ENCODE results near the gene RPP21. TPM values are rescaled to one million over a fixed set of nuclear protein-coding genes. Genes with fewer than 3 reads are reported as not detected.

RPP21 gene
- total RNA-seq, 1 experiment from 2014 or later = 81.3 TPM

GRCh38 chr6:30327232-30327746 is 17.7 kb upstream of the RPP21 start:
- CTCF ChIA-PET = no interaction called here
- H3K9me3 ChIP-seq (ENCODE audit: control insufficient read depth, insufficient read depth, low read depth, low read length) = no peaks in the 10 kb centered on the region
- POLR2A ChIA-PET = no interaction called here
- TF ChIP-seq REST (IDR thresholded peaks at IDR 0.05; ENCODE audit: insufficient read depth in 1 of 2, low read depth in 2 of 2, low read length in 1 of 2) (no peak), SIN3A (IDR thresholded peaks at IDR 0.05; ENCODE audit: borderline replicate concordance, insufficient read depth, low read depth, low read length) (no peak), TCF7L2 (IDR thresholded peaks at IDR 0.05; ENCODE audit: low read depth, low read length) (no peak), POLR2AphosphoS5 (IDR thresholded peaks at IDR 0.05; ENCODE audit: low read depth, low read length) (no peak), CTCF (IDR thresholded peaks at IDR 0.05) (no peak)
- intact Hi-C loops (cut with micrococcal nuclease; ENCODE audit: unreplicated experiment) = no loop called here
- no TSS peak for BruUV-seq (replicated peaks)
- peak overlapping the region; percentile 94 for H3K27ac ChIP-seq (ENCODE audit: low read length)
- DNase-seq (ENCODE audit: low read depth, low spot score) (no peak), ATAC-seq (no peak)
- in situ Hi-C loops (cut with HindIII; ENCODE audit: low pct_unique_long_range_greater_than_20kb, low sequenced_read_pairs) = no loop called here
- peak overlapping the region; percentile 92 to 100 for H3K4me3 ChIP-seq (ENCODE audit: low read depth in 2 of 2, low read length in 2 of 2)
- H3K27me3 ChIP-seq (ENCODE audit: control insufficient read depth, insufficient read depth, low read length) = no peaks in the 10 kb centered on the region
- H3K36me3 ChIP-seq (ENCODE audit: control insufficient read depth, insufficient read depth, low read length) = peaks cover 5% of the 10 kb centered on the region; the same call in 1 of the 2 replicates
- H3K4me1 ChIP-seq (ENCODE audit: control insufficient read depth, insufficient read depth, low read length) = peaks cover 16% of the 10 kb centered on the region

- H3K9me3 ChIP-seq (ENCODE audit: control insufficient read depth, insufficient read depth, low read depth, low read length) = no peaks in the 10 kb centered on the region
- H3K27me3 ChIP-seq (ENCODE audit: control insufficient read depth, insufficient read depth, low read length) = no peaks in the 10 kb centered on the region
- intact Hi-C loops (cut with micrococcal nuclease; ENCODE audit: unreplicated experiment) (no loop called here), in situ Hi-C loops (cut with HindIII; ENCODE audit: low pct_unique_long_range_greater_than_20kb, low sequenced_read_pairs) (no loop called here)
- BruUV-seq (replicated peaks) = no TSS peak
- H3K4me1 ChIP-seq (ENCODE audit: control insufficient read depth, insufficient read depth, low read length) = peaks cover 12% of the 10 kb centered on the region
- ChIA-PET POLR2A (interaction anchor here (0.5 kb wide), 1 partner anchor 49 kb away, joined by 9 read pairs; no protein-coding TSS in a partner anchor), CTCF (interaction anchor here (0.7 kb wide), 1 partner anchor 109 kb away, joined by 4 read pairs; no protein-coding TSS in a partner anchor)
- no peak overlapping the region for H3K4me3 ChIP-seq (ENCODE audit: low read depth in 2 of 2, low read length in 2 of 2)
- no peak for TF ChIP-seq TCF7L2 (IDR thresholded peaks at IDR 0.05; ENCODE audit: low read depth, low read length)
- no peak for TF ChIP-seq CTCF (IDR thresholded peaks at IDR 0.05)
- no peak for TF ChIP-seq POLR2AphosphoS5 (IDR thresholded peaks at IDR 0.05; ENCODE audit: low read depth, low read length)
- TF ChIP-seq REST (IDR thresholded peaks at IDR 0.05; ENCODE audit: insufficient read depth in 1 of 2, low read depth in 2 of 2, low read length in 1 of 2) = no peak
- no peak for TF ChIP-seq SIN3A (IDR thresholded peaks at IDR 0.05; ENCODE audit: borderline replicate concordance, insufficient read depth, low read depth, low read length)
- DNase-seq (ENCODE audit: low read depth, low spot score) (no peak), ATAC-seq (no peak)
- H3K27ac ChIP-seq (ENCODE audit: low read length) = 0 out of 2 replicates have a peak overlapping the region, but pooled peaks have one; percentile 24
- peaks cover 5% of the 10 kb centered on the region; the same call in 1 of the 2 replicates for H3K36me3 ChIP-seq (ENCODE audit: control insufficient read depth, insufficient read depth, low read length)
These were observed 16.6 kb upstream of the RPP21 start for GRCh38 chr6:30328397-30328796.
